Measurements from ENCODE around the gene KIAA1755. TPM values are rescaled to one million over a fixed set of nuclear protein-coding genes. Genes with fewer than 3 reads are reported as not detected.

Gene KIAA1755
- total and polyA plus RNA-seq, 9 of the 15 experiments (the other 6 are each of a cell fraction or from before 2014, with no cell fraction given): not detected

GRCh38 chr20:38253571-38253970, 7.0 kb downstream of the KIAA1755 start:
- Histone ChIP-seq H3K9me3 (replicated peaks; ENCODE audit: control insufficient read depth, insufficient read depth, low read depth, low read length) (no peaks in the 10 kb centered on the region), H2AFZ (ENCODE audit: low read depth, low read length) (no peak overlapping the region), H3K27me3 (ENCODE audit: control insufficient read depth in 2 of 2, insufficient read depth in 2 of 2, low read length in 2 of 2) (peaks cover 8 to 47% of the 10 kb centered on the region in 2 experiments), H3K27ac (ENCODE audit: extremely low read depth, low read depth, low read length) (no peak overlapping the region), H3K9me1 (ENCODE audit: control insufficient read depth, insufficient read depth, low read length) (no peaks in the 10 kb centered on the region), H3K4me3 (no peak overlapping the region), H3K4me2 (ENCODE audit: insufficient read depth, low read length) (no peak overlapping the region), H3K36me3 (ENCODE audit: control insufficient read depth, insufficient read depth, low read length) (no peaks in the 10 kb centered on the region), H3K4me1 (replicated peaks in 1 of 2; ENCODE audit: control insufficient read depth in 2 of 2, insufficient read depth in 2 of 2, low read length in 2 of 2) (no peaks in the 10 kb centered on the region), H4K20me1 (replicated peaks; ENCODE audit: control insufficient read depth, insufficient read depth, low read length) (no peaks in the 10 kb centered on the region), H3K79me2 (ENCODE audit: control insufficient read depth, insufficient read depth, low read length) (no peaks in the 10 kb centered on the region), H3K9ac (ENCODE audit: insufficient read depth in 1 of 2, low read depth in 2 of 2, low read length in 2 of 2) (no peak overlapping the region)
- 5% methylated on average over 6 of the region's 6 CpGs for WGBS (ENCODE audit: insufficient coverage, low coverage, missing lambda C conversion rate)
- FAIRE-seq (no peak), ATAC-seq (no peak), DNase-seq (ENCODE audit: extremely low read depth in 1 of 4, low spot score in 3 of 4) (no peak)
- ChIA-PET POLR2A (no interaction called here), CTCF (ENCODE audit: low intra/inter-chr PET ratio) (no interaction called here)
- in situ Hi-C loops (cut with MboI): no loop called here
- intact Hi-C loops (cut with micrococcal nuclease): no loop called here
- no TSS peak for BruUV-seq (replicated peaks)
- TF ChIP-seq BHLHE40 (IDR thresholded peaks at IDR 0.05; ENCODE audit: low read length) (no peak), ZNF445 (CRISPR knock-in tag; IDR thresholded peaks at IDR 0.05; ENCODE audit: low read depth) (no peak), ELK3 (CRISPR knock-in tag; IDR thresholded peaks at IDR 0.05) (no peak), KAT8 (IDR thresholded peaks at IDR 0.05; ENCODE audit: low read depth) (no peak), ZNF165 (CRISPR knock-in tag; IDR thresholded peaks at IDR 0.05; ENCODE audit: borderline replicate concordance) (no peak), LCOR (CRISPR knock-in tag; IDR thresholded peaks at IDR 0.05) (no peak), PHTF2 (CRISPR knock-in tag; IDR thresholded peaks at IDR 0.05) (no peak), RNF2 (IDR thresholded peaks at IDR 0.05) (no peak), ZBTB5 (IDR thresholded peaks at IDR 0.05) (no peak), ZNF354B (CRISPR knock-in tag; IDR thresholded peaks at IDR 0.05) (no peak), DEAF1 (CRISPR knock-in tag; IDR thresholded peaks at IDR 0.05) (no peak), ATF7 (IDR thresholded peaks at IDR 0.05) (no peak), HBP1 (CRISPR knock-in tag; IDR thresholded peaks at IDR 0.05) (no peak), TEAD1 (CRISPR knock-in tag; IDR thresholded peaks at IDR 0.05) (no peak), ZFPM2 (CRISPR knock-in tag; IDR thresholded peaks at IDR 0.05) (no peak), NEUROD1 (IDR thresholded peaks at IDR 0.05; ENCODE audit: borderline replicate concordance, low read depth, low read length, partially characterized antibody) (no peak), ZBTB26 (CRISPR knock-in tag; IDR thresholded peaks at IDR 0.05) (no peak), GTF2E2 (tag; IDR thresholded peaks at IDR 0.05) (no peak), MBD2 (IDR thresholded peaks at IDR 0.05; ENCODE audit: borderline replicate concordance, low read depth) (no peak)

Data from K562 (cell line).